Skeletal muscle satellite cell (primary cell): ENCODE measurements around the gene KBTBD12.

Experiments
- H3K27me3 ChIP-seq: 2 replicates; pipeline ENCODE4 v1.7.0; 2013; ENCODE audit warnings: low read length; ENCODE audit not compliant: control insufficient read depth, insufficient read depth
- H3K36me3 ChIP-seq: 2 replicates; pipeline ENCODE4 v1.7.0; 2013; ENCODE audit warnings: mild to moderate bottlenecking, control low read depth, low read length; ENCODE audit not compliant: insufficient read depth
- H3K4me1 ChIP-seq: 2 replicates; pipeline ENCODE4 v1.7.0; 2013; ENCODE audit warnings: low read length; ENCODE audit not compliant: control insufficient read depth, insufficient read depth
- H3K4me2 ChIP-seq: 2 replicates; pipeline ENCODE4 v1.7.0; 2013; ENCODE audit warnings: mild to moderate bottlenecking, low read length
- H3K4me3 ChIP-seq: 2 replicates; pipeline ENCODE4 v1.7.0; 2013; ENCODE audit warnings: low read length
- H3K9ac ChIP-seq: 2 replicates; pipeline ENCODE4 v1.7.0; 2013; ENCODE audit warnings: mild to moderate bottlenecking, low read depth, low read length, moderate library complexity
- H3K9me3 ChIP-seq: replicated peaks from 2 replicates; pipeline ENCODE4 v1.7.0; 2013; ENCODE audit warnings: mild to moderate bottlenecking, control low read depth, low read length

Gene KBTBD12

GRCh38 chr3:128004661-128005060, 89.6 kb downstream of the KBTBD12 start:
- H3K27me3 ChIP-seq = peaks cover 57% of the 10 kb centered on the region
- no peaks in the 10 kb centered on the region for H3K9me3 ChIP-seq
- no peaks in the 10 kb centered on the region for H3K4me1 ChIP-seq
- no peaks in the 10 kb centered on the region for H3K36me3 ChIP-seq
- H3K4me3 ChIP-seq = no peak overlapping the region
- H3K4me2 ChIP-seq = no peak overlapping the region
- no peak overlapping the region for H3K9ac ChIP-seq

DNA sequence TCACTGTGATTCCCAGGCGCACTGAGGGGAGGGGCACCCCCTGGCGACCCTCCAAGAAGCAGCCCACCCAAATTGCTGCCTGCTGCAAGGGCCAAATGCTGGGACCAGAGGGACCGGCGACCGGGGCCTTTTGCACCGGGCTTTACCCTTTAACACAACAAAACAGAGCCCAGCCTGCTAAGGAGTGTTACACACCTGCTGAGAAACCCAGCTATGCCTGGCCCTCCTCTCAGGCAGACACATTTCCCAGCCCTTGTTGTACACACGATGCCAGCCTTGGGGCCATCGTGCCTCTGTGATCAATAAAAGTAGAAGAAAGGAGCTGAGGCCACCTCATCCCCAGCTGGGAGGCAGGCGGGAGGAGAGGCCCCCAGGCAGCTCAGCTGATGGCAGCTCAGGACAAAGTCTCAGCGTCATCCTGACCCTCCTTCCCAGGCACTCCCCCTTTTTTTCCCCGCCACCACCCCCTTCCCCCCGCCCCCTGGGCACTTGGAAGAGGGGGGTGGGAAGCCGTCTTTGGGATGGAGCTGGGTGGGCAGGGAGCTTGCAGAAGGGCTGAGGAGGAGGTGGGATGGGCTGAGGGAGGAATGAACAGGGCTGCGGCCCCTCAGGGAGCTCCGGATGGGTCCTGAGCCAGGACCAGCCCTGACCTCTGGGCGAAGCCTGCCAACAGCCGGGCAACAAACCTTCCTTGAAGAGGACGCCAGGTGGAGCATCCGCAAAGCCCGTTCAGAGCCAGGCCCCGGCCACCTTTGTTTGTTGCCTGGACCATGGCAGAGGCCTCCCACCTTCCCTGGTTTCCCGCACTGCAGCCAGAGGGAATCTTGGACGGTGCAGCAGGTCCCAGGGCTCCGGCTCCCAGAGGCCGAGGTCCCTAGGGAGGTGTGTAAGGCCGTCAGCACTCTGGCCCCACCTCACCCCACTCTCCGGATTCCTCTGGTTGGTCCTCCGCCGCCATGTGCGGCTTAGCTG, 91.3 kb downstream of the KBTBD12 start:
- Histone ChIP-seq H3K27me3 (peaks cover 56% of the 10 kb centered on the region), H3K36me3 (no peaks in the 10 kb centered on the region), H3K4me1 (no peaks in the 10 kb centered on the region), H3K4me3 (no peak overlapping the region), H3K4me2 (no peak overlapping the region), H3K9ac (no peak overlapping the region), H3K9me3 (no peaks in the 10 kb centered on the region)

DNA sequence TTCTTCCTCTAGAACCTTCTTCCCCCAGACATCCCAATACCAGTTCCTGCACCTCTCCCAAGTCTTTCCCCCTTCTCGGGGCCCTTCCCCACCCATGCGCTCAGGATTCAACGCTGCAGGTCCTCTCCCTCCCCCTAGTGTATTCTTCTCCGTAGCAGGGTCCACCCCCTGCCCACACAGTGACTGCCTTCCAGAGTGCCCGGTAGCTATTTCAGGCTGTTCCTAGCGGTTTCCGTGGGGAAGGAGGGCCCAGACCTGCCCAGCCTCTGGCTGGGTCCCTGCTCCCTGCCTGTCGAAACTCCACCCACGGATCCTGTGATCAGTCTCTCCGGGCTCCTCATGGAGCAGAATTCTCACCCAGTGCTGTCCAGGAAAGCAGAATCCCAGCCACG, 92.0 kb downstream of the KBTBD12 start:
- H3K4me3 ChIP-seq = no peak overlapping the region
- H3K27me3 ChIP-seq = peaks cover 50% of the 10 kb centered on the region
- no peaks in the 10 kb centered on the region for H3K9me3 ChIP-seq
- H3K4me1 ChIP-seq = no peaks in the 10 kb centered on the region
- H3K4me2 ChIP-seq = no peak overlapping the region
- no peak overlapping the region for H3K9ac ChIP-seq
- H3K36me3 ChIP-seq = no peaks in the 10 kb centered on the region

- H3K36me3 ChIP-seq = no peaks in the 10 kb centered on the region
- H3K9me3 ChIP-seq = no peaks in the 10 kb centered on the region
- no peak overlapping the region for H3K4me2 ChIP-seq
- H3K27me3 ChIP-seq = peaks cover 28% of the 10 kb centered on the region
- no peaks in the 10 kb centered on the region for H3K4me1 ChIP-seq
- no peak overlapping the region for H3K9ac ChIP-seq
- H3K4me3 ChIP-seq = no peak overlapping the region
Observed at GRCh38 chr3:128009952-128010846, 95.2 kb downstream of the KBTBD12 start.

DNA sequence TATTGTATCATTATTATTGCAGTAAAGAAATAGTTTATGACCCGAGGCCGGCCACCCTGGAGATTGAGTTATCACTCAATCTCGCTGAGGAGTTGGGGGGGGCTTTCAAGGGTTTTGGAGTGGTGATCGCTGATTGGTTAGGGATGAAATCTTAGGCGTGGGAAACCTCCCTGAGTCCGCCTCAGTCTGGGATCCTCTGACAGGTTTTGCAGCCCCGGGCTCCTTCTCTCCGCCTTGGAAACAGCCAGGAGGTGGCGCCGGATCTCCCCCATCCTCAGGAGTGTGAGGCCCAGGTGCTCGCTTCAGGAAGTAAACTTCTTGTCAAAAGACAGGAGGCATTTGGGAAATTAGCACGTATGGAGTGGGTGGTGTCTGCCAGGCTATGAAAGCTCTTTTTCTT, 96.1 kb downstream of the KBTBD12 start:
- Histone ChIP-seq H3K4me2 (no peak overlapping the region), H3K4me3 (no peak overlapping the region), H3K4me1 (no peaks in the 10 kb centered on the region), H3K9me3 (no peaks in the 10 kb centered on the region), H3K36me3 (no peaks in the 10 kb centered on the region), H3K9ac (no peak overlapping the region), H3K27me3 (peaks cover 27% of the 10 kb centered on the region)

DNA sequence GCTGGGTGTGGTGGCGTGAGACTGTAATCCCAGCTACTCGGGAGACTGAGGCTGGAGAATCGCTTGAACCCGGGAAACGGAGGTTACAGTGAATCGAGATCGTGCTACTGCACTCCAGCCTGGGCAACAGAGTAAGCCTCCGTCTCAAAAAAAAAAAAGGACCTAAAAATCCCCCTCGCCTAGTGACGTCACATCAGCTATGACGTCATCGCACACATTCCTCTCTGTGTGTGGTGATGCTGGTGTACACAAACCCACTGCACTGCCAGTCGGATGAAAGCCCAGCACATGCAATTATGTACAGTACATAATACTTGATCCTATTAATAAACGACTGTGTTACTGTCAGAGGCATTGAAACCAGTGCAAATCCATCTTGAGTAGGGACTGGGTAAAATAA, 97.0 kb downstream of the KBTBD12 start:
- H3K4me3 ChIP-seq = no peak overlapping the region
- H3K27me3 ChIP-seq = peaks cover 22% of the 10 kb centered on the region
- H3K9ac ChIP-seq = no peak overlapping the region
- no peaks in the 10 kb centered on the region for H3K4me1 ChIP-seq
- H3K4me2 ChIP-seq = no peak overlapping the region
- H3K9me3 ChIP-seq = no peaks in the 10 kb centered on the region
- no peaks in the 10 kb centered on the region for H3K36me3 ChIP-seq

DNA sequence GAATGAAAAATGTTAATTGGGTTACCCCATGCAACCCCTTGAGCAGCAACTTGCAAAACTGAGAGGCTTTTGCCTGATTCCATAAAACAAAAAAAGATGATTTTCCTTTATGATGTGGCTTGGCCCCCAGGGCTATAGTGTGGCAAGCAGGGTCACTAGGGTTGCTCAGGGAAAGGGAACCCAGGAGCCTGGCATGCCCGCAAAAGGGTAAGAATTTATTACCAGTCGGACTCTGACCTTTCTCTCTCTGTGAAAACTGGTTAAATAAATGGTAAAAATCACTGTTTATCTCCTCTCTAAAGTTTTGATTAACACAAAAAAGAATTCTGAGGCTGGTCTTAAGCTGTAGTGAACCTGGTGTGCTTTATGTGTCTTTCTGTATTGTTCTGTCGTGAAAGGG, 99.5 kb downstream of the KBTBD12 start:
- Histone ChIP-seq H3K9me3 (no peaks in the 10 kb centered on the region), H3K4me2 (no peak overlapping the region), H3K27me3 (peaks cover 16% of the 10 kb centered on the region), H3K4me1 (no peaks in the 10 kb centered on the region), H3K36me3 (no peaks in the 10 kb centered on the region), H3K4me3 (no peak overlapping the region), H3K9ac (no peak overlapping the region)

- Histone ChIP-seq H3K27me3 (peaks cover 7% of the 10 kb centered on the region), H3K9me3 (no peaks in the 10 kb centered on the region), H3K9ac (no peak overlapping the region), H3K4me3 (no peak overlapping the region), H3K36me3 (no peaks in the 10 kb centered on the region), H3K4me2 (no peak overlapping the region), H3K4me1 (no peaks in the 10 kb centered on the region)
Observed at GRCh38 chr3:128016502-128016901, 101.5 kb downstream of the KBTBD12 start.

- H3K4me2 ChIP-seq = no peak overlapping the region
- no peak overlapping the region for H3K4me3 ChIP-seq
- H3K4me1 ChIP-seq = no peaks in the 10 kb centered on the region
- H3K36me3 ChIP-seq = no peaks in the 10 kb centered on the region
- H3K9me3 ChIP-seq = no peaks in the 10 kb centered on the region
- peaks cover 38% of the 10 kb centered on the region for H3K27me3 ChIP-seq
- H3K9ac ChIP-seq = no peak overlapping the region
Observed at GRCh38 chr3:128021768-128022372, 106.8 kb downstream of the KBTBD12 start.

- no peaks in the 10 kb centered on the region for H3K9me3 ChIP-seq
- H3K9ac ChIP-seq = no peak overlapping the region
- no peak overlapping the region for H3K4me2 ChIP-seq
- no peak overlapping the region for H3K4me3 ChIP-seq
- peaks cover 30% of the 10 kb centered on the region for H3K27me3 ChIP-seq
- H3K36me3 ChIP-seq = no peaks in the 10 kb centered on the region
- H3K4me1 ChIP-seq = no peaks in the 10 kb centered on the region
Observed at GRCh38 chr3:128033102-128033501, 118.1 kb downstream of the KBTBD12 start.

GRCh38 chr3:128036119-128036518, 121.1 kb downstream of the KBTBD12 start:
- Histone ChIP-seq H3K9ac (no peak overlapping the region), H3K4me2 (no peak overlapping the region), H3K4me3 (no peak overlapping the region), H3K36me3 (no peaks in the 10 kb centered on the region), H3K4me1 (no peaks in the 10 kb centered on the region), H3K9me3 (no peaks in the 10 kb centered on the region), H3K27me3 (peaks cover 33% of the 10 kb centered on the region)
